ENCODE measurements around the gene ZC3HAV1L. TPM values are rescaled to one million over a fixed set of nuclear protein-coding genes. Genes with fewer than 3 reads are reported as not detected.
"Not testable (repeated sequence)": the region's sequence is repeated elsewhere in the genome, so short reads cannot be mapped to it uniquely, and the experiment has no call there.

ZC3HAV1L gene
- total and polyA plus RNA-seq, 4 donors, result 0.51 to 17.5 (median 4.0) TPM

DNA sequence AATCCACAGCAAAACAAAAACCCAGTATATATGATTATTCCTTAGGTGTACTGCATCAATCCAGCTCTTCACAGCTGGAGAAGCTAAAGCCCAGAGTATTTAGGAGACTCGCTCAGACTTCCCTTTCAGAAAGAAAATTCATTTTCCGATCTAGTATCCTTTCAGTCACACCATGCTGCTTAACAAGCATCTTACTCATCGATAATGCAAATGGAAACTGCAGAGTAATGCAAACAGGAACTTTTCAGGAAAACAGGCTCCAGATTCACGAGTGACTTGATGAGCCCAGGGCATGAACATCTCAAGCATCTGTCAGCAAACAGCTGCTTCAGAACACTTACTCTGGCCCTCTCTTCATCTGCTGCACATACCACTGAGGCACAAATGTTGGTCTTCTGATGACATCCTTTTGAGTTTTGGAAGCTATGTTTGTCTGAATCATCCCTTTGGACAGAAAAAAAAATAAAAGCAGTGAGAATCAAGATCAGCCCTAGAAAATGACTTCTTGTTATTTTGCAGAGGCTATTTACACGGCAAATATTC lies 24.9 kb upstream of the ZC3HAV1L start:
- no peak overlapping the region for H3K4me3 ChIP-seq (ENCODE audit: low read length in 2 of 2)
- no peaks in the 10 kb centered on the region for H3K9me3 ChIP-seq (ENCODE audit: control insufficient read depth, low read length)
- ATAC-seq (ENCODE audit: low FRiP score) (no peak), DNase-seq (no peak)
- H3K27me3 ChIP-seq (ENCODE audit: control insufficient read depth in 1 of 2, insufficient read depth in 2 of 2, low read length in 1 of 2), result no peaks in the 10 kb centered on the region
- intact Hi-C loops (cut with DNase I), result no loop called here
- no peak overlapping the region for H3K27ac ChIP-seq (ENCODE audit: low read depth in 1 of 2, low read length in 2 of 2)
- H3K36me3 ChIP-seq (ENCODE audit: control insufficient read depth in 1 of 2, insufficient read depth in 2 of 2, low read length in 1 of 2), result peaks cover 6% of the 10 kb centered on the region in 2 donors
- 90 to 93% methylated on average over 5 of the region's 5 CpGs for WGBS, 2 donors
- H3K4me1 ChIP-seq (ENCODE audit: control insufficient read depth in 1 of 2, insufficient read depth in 2 of 2, low read length in 2 of 2), result no peaks in the 10 kb centered on the region

DNA sequence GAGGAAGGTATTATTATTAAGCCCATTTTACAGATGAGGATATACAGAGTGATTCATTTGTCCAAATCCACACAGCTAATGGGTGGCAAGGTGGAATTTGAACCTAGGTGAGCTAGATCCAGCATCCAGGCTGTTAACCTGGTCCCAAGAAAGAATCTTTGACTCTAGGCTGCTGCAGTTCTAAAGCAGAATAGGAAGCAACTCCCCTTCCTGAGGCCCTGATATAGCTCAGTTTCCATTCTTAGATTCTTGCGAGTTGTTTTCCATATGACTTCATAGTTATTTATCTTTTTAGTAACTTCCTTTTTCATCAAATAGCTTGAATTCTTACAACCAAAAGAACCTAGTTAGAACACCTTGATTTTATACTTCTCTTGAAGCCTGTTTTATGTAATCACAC lies 24.1 kb upstream of the ZC3HAV1L start:
- Histone ChIP-seq H3K4me1 (ENCODE audit: control insufficient read depth in 1 of 2, insufficient read depth in 2 of 2, low read length in 2 of 2) (no peaks in the 10 kb centered on the region), H3K36me3 (ENCODE audit: control insufficient read depth in 1 of 2, insufficient read depth in 2 of 2, low read length in 1 of 2) (peaks cover 3 to 6% of the 10 kb centered on the region in 2 donors), H3K9me3 (ENCODE audit: control insufficient read depth, low read length) (no peaks in the 10 kb centered on the region), H3K27ac (ENCODE audit: low read depth in 1 of 2, low read length in 2 of 2) (no peak overlapping the region), H3K4me3 (ENCODE audit: low read length in 2 of 2) (no peak overlapping the region), H3K27me3 (ENCODE audit: control insufficient read depth in 1 of 2, insufficient read depth in 2 of 2, low read length in 1 of 2) (no peaks in the 10 kb centered on the region)
- DNase-seq, result no peak
- WGBS, 2 donors, result 40 to 46% methylated on average over 1 of the region's 1 CpG
- intact Hi-C loops (cut with DNase I), result no loop called here
- ATAC-seq (ENCODE audit: low FRiP score), result no peak

- H3K9me3 ChIP-seq (ENCODE audit: control insufficient read depth, low read length), result no peaks in the 10 kb centered on the region
- peaks cover 2 to 4% of the 10 kb centered on the region in 2 donors for H3K36me3 ChIP-seq (ENCODE audit: control insufficient read depth in 1 of 2, insufficient read depth in 2 of 2, low read length in 1 of 2)
- H3K27me3 ChIP-seq (ENCODE audit: control insufficient read depth in 1 of 2, insufficient read depth in 2 of 2, low read length in 1 of 2), result no peaks in the 10 kb centered on the region
- no peak for DNase-seq
- ATAC-seq (ENCODE audit: low FRiP score), result peak; percentile 62
- 16 to 21% methylated on average over 5 of the region's 5 CpGs for WGBS, 2 donors
- no peak overlapping the region for H3K4me3 ChIP-seq (ENCODE audit: low read length in 2 of 2)
- H3K4me1 ChIP-seq (ENCODE audit: control insufficient read depth in 1 of 2, insufficient read depth in 2 of 2, low read length in 2 of 2), result no peaks in the 10 kb centered on the region
- intact Hi-C loops (cut with DNase I), result no loop called here
- H3K27ac ChIP-seq (ENCODE audit: low read depth in 1 of 2, low read length in 2 of 2), result no peak overlapping the region
Measured at GRCh38 chr7:139058943-139059342, 23.1 kb upstream of the ZC3HAV1L start.

DNA sequence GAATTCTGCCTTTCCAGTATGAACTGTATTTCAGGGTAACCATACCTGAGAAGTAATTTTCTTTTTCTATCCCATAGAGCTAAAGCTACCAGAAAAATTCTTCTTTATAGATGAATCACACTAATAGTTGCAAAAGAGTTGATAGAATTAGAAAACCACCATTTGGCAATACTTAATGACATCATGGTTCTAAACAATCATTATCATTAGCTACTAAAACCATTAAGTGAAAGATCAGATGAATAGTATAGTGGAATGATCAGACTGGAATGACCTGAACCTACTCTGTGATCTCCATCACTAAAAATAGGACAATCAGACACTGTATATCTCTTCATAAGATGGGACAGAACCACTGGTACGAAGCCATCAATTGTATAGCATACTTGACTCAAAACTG lies 19.8 kb upstream of the ZC3HAV1L start:
- 97% methylated on average over 1 of the region's 1 CpG for WGBS, 2 donors
- Histone ChIP-seq H3K4me3 (ENCODE audit: low read length in 2 of 2) (no peak overlapping the region), H3K36me3 (ENCODE audit: control insufficient read depth in 1 of 2, insufficient read depth in 2 of 2, low read length in 1 of 2) (peaks cover 4 to 6% of the 10 kb centered on the region in 2 donors), H3K4me1 (ENCODE audit: control insufficient read depth in 1 of 2, insufficient read depth in 2 of 2, low read length in 2 of 2) (no peaks in the 10 kb centered on the region), H3K27ac (ENCODE audit: low read depth in 1 of 2, low read length in 2 of 2) (no peak overlapping the region), H3K27me3 (ENCODE audit: control insufficient read depth in 1 of 2, insufficient read depth in 2 of 2, low read length in 1 of 2) (no peaks in the 10 kb centered on the region), H3K9me3 (ENCODE audit: control insufficient read depth, low read length) (no peaks in the 10 kb centered on the region)
- intact Hi-C loops (cut with DNase I), result no loop called here
- DNase-seq (no peak), ATAC-seq (ENCODE audit: low FRiP score) (no peak)

DNA sequence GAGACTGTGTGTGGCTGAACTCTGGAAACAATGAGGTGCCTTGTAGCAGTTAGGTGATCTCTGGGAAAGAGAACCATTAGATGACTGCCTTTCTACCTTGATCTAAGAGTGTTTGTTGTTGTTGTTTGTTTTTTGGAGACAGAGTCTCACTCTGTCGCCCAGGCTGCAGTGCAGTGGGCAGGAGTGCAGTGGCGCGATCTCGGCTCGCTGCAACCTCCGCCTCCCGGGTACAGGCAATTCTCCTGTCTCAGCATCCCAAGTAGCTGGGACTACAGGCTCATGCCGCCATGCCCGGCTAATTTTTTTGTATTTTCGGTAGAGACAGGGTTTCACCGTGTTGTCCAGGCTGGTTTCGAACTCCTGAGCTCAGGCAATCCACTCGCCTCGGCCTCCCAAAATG lies 18.8 kb upstream of the ZC3HAV1L start:
- H3K27ac ChIP-seq (ENCODE audit: low read depth in 1 of 2, low read length in 2 of 2); DNase-seq; H3K27me3 ChIP-seq (ENCODE audit: control insufficient read depth in 1 of 2, insufficient read depth in 2 of 2, low read length in 1 of 2); H3K4me3 ChIP-seq (ENCODE audit: low read length in 2 of 2); ATAC-seq (ENCODE audit: low FRiP score); H3K9me3 ChIP-seq (ENCODE audit: control insufficient read depth, low read length); intact Hi-C loops (cut with DNase I); H3K36me3 ChIP-seq (ENCODE audit: control insufficient read depth in 1 of 2, insufficient read depth in 2 of 2, low read length in 1 of 2); H3K4me1 ChIP-seq (ENCODE audit: control insufficient read depth in 1 of 2, insufficient read depth in 2 of 2, low read length in 2 of 2): not testable (repeated sequence)
- WGBS, 2 donors, result 95 to 97% methylated on average over 14 of the region's 14 CpGs

DNA sequence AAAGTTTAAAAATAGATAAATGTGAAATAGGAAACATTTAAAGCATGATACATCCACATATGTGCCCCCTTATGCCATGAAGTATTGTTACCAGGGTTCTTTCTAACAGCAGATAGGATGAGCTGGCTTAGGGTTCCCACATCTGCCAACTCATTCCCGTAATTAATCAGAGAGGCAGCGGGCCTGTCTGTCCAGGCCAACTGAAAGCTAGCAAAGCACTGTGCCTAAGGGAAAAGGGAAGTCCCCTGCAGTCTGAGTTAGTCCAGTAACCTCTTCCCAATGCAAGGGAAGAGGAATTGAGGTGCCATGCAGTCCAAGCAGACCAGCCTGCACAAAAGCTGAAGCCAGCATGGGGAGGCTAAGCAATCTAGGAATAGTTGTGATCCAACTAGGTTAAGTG lies 18.3 kb upstream of the ZC3HAV1L start:
- Histone ChIP-seq H3K4me1 (ENCODE audit: control insufficient read depth in 1 of 2, insufficient read depth in 2 of 2, low read length in 2 of 2) (no peaks in the 10 kb centered on the region), H3K9me3 (ENCODE audit: control insufficient read depth, low read length) (no peaks in the 10 kb centered on the region), H3K27ac (ENCODE audit: low read depth in 1 of 2, low read length in 2 of 2) (no peak overlapping the region), H3K4me3 (ENCODE audit: low read length in 2 of 2) (no peak overlapping the region), H3K36me3 (ENCODE audit: control insufficient read depth in 1 of 2, insufficient read depth in 2 of 2, low read length in 1 of 2) (peaks cover 6% of the 10 kb centered on the region in 2 donors), H3K27me3 (ENCODE audit: control insufficient read depth in 1 of 2, insufficient read depth in 2 of 2, low read length in 1 of 2) (no peaks in the 10 kb centered on the region)
- intact Hi-C loops (cut with DNase I), result no loop called here
- no peak for ATAC-seq (ENCODE audit: low FRiP score)
- 51 to 56% methylated on average over 2 of the region's 2 CpGs for WGBS, 2 donors
- no peak for DNase-seq

DNA sequence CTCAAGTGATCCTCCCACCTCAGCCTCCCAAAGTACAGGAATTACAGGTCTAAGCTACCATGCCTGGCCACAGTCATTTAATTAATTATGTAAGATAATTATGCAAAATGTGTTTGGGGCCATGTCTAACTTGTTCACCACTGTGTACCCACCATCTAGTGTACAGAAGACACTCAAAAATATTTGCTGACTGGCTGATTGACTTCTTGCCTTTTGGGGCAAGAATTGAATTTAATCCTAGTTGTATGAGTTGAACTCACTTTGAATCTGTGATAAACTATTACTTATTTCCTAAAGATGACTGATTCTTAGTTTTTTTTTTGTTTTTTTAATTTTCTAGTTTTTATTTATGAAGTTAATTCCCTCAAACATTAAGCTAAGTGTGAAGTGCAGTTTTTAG lies 15.8 kb upstream of the ZC3HAV1L start:
- no peaks in the 10 kb centered on the region for H3K27me3 ChIP-seq (ENCODE audit: control insufficient read depth in 1 of 2, insufficient read depth in 2 of 2, low read length in 1 of 2)
- intact Hi-C loops (cut with DNase I), result no loop called here
- no peak overlapping the region for H3K27ac ChIP-seq (ENCODE audit: low read depth in 1 of 2, low read length in 2 of 2)
- ATAC-seq (ENCODE audit: low FRiP score) (no peak), DNase-seq (no peak)
- H3K4me1 ChIP-seq (ENCODE audit: control insufficient read depth in 1 of 2, insufficient read depth in 2 of 2, low read length in 2 of 2), result no peaks in the 10 kb centered on the region
- H3K4me3 ChIP-seq (ENCODE audit: low read length in 2 of 2), result no peak overlapping the region
- peaks cover 6 to 9% of the 10 kb centered on the region in 2 donors for H3K36me3 ChIP-seq (ENCODE audit: control insufficient read depth in 1 of 2, insufficient read depth in 2 of 2, low read length in 1 of 2)
- H3K9me3 ChIP-seq (ENCODE audit: control insufficient read depth, low read length), result no peaks in the 10 kb centered on the region

DNA sequence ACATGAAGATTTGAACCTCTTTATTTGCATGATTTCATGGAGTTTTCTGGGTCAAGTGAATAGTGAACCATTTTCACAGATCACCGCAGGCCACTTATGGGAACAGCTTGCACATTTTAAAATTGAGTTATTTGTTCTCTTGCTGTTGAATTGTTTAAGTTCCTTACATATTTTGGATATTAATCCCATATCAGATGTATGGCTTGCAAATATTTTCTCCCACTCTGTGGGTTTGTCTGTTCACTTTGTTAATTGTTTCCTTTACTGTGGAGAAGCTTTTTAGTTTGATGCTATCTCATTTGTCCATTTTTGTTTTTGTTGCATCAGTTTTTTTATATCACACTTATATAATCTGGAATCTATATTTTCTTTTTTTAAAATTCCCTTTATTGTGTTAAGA lies 14.1 kb upstream of the ZC3HAV1L start:
- no peaks in the 10 kb centered on the region for H3K9me3 ChIP-seq (ENCODE audit: control insufficient read depth, low read length)
- H3K36me3 ChIP-seq (ENCODE audit: control insufficient read depth in 1 of 2, insufficient read depth in 2 of 2, low read length in 1 of 2), result peaks cover 6 to 9% of the 10 kb centered on the region in 2 donors
- ATAC-seq (ENCODE audit: low FRiP score) (no peak), DNase-seq (no peak)
- no peaks in the 10 kb centered on the region for H3K4me1 ChIP-seq (ENCODE audit: control insufficient read depth in 1 of 2, insufficient read depth in 2 of 2, low read length in 2 of 2)
- no peaks in the 10 kb centered on the region for H3K27me3 ChIP-seq (ENCODE audit: control insufficient read depth in 1 of 2, insufficient read depth in 2 of 2, low read length in 1 of 2)
- H3K27ac ChIP-seq (ENCODE audit: low read depth in 1 of 2, low read length in 2 of 2), result no peak overlapping the region
- no peak overlapping the region for H3K4me3 ChIP-seq (ENCODE audit: low read length in 2 of 2)
- intact Hi-C loops (cut with DNase I), result no loop called here
- WGBS, 2 donors, result 78 to 80% methylated on average over 1 of the region's 1 CpG

GRCh38 chr7:139049111-139049510 lies 13.3 kb upstream of the ZC3HAV1L start:
- H3K4me1 ChIP-seq (ENCODE audit: control insufficient read depth in 1 of 2, insufficient read depth in 2 of 2, low read length in 2 of 2), result no peaks in the 10 kb centered on the region
- DNase-seq (no peak), ATAC-seq (ENCODE audit: low FRiP score) (no peak)
- H3K27ac ChIP-seq (ENCODE audit: low read depth in 1 of 2, low read length in 2 of 2), result no peak overlapping the region
- no peak overlapping the region for H3K4me3 ChIP-seq (ENCODE audit: low read length in 2 of 2)
- intact Hi-C loops (cut with DNase I), result no loop called here
- H3K27me3 ChIP-seq (ENCODE audit: control insufficient read depth in 1 of 2, insufficient read depth in 2 of 2, low read length in 1 of 2), result no peaks in the 10 kb centered on the region
- peaks cover 6 to 7% of the 10 kb centered on the region in 2 donors for H3K36me3 ChIP-seq (ENCODE audit: control insufficient read depth in 1 of 2, insufficient read depth in 2 of 2, low read length in 1 of 2)
- H3K9me3 ChIP-seq (ENCODE audit: control insufficient read depth, low read length), result no peaks in the 10 kb centered on the region
- WGBS, 2 donors, result 84 to 93% methylated on average over 7 of the region's 7 CpGs
